Vagina (tissue), 2 donors: ENCODE data around the gene PHC2. TPM values are rescaled to one million over a fixed set of nuclear protein-coding genes. Genes with fewer than 3 reads are reported as not detected.

Experiments
- DNase-seq, 2 donors: peaks; one replicate each; pipeline ENCODE4 v3.0.0-alpha.2; 2017; ENCODE audit errors: extremely low spot score in 2 of 2
- H3K27ac ChIP-seq: fragments of 200-600 bp; sonication (generic); one replicate; pipeline ENCODE4 v1.5.1; 2019
- H3K27me3 ChIP-seq: fragments of 200-600 bp; sonication (generic); one replicate; pipeline ENCODE4 v1.5.1; 2019
- H3K36me3 ChIP-seq, 2 donors: fragments of 200-600 bp; sonication (generic); one replicate each; pipeline ENCODE4 v1.5.1; 2017 to 2019
- H3K4me1 ChIP-seq: fragments of 200-600 bp; sonication (generic); one replicate; pipeline ENCODE4 v1.5.1; 2019
- H3K4me3 ChIP-seq, 2 donors: fragments of 200-600 bp; sonication (generic); 1 replicate in 1 of 2; 2 replicates in 1 of 2; pipeline ENCODE4 v1.5.1; 2016 to 2019
- H3K9me3 ChIP-seq: fragments of 200-600 bp; sonication (generic); one replicate; pipeline ENCODE4 v1.5.1; 2019
- CTCF ChIP-seq, 3 experiments: fragments of 450-650 bp in 2 of 3; fragments of 200-600 bp in 1 of 3; sonication (generic) in 1 of 3; IDR thresholded peaks; one replicate each; pipeline ENCODE4 v1.5.1; 2017 to 2019; ENCODE audit warnings: antibody characterized with exemption in 3 of 3, mild to moderate bottlenecking in 2 of 3, moderate library complexity in 2 of 3
- POLR2A ChIP-seq, 2 donors: fragments of 450-650 bp; IDR thresholded peaks; one replicate each; pipeline ENCODE4 v1.6.1; 2017; ENCODE audit warnings: antibody characterized with exemption in 2 of 2, mild to moderate bottlenecking in 2 of 2, moderate library complexity in 2 of 2
- POLR2AphosphoS5 ChIP-seq, 2 donors: sonication (generic); formaldehyde crosslinking; IDR thresholded peaks; one replicate each; pipeline ENCODE4 v1.9.0; 2017; ENCODE audit warnings: antibody characterized with exemption in 2 of 2, mild to moderate bottlenecking in 2 of 2, low read depth in 1 of 2; ENCODE audit not compliant: insufficient read depth in 1 of 2
- intact Hi-C: fragments of 100-400 bp; cut with DNase I; formaldehyde crosslinking; loops from one replicate; pipeline ENCODE4 v1.15.1; 2023
- total RNA-seq: library from RNA; depleted of rRNA; stranded (reverse); fragments of >200 nt; gene quantifications from one replicate; pipeline ENCODE4 v1.2.3, GENCODE V29; 2016

The PHC2 gene
- total RNA-seq, 1 donor from 2014 or later: 97.2 TPM

- no peak overlapping the region for H3K4me3 ChIP-seq
- H3K36me3 ChIP-seq: peaks cover 9 to 38% of the 10 kb centered on the region in 2 donors
- intact Hi-C loops: no loop called here
- H3K27me3 ChIP-seq: no peaks in the 10 kb centered on the region
- DNase-seq: no peak
- no peaks in the 10 kb centered on the region for H3K9me3 ChIP-seq
- H3K4me1 ChIP-seq: no peaks in the 10 kb centered on the region
- no peak for TF ChIP-seq CTCF (IDR thresholded peaks at IDR 0.05)
- TF ChIP-seq POLR2A (IDR thresholded peaks at IDR 0.05): no peak
- no peak for TF ChIP-seq POLR2AphosphoS5 (IDR thresholded peaks at IDR 0.05; ENCODE audit: insufficient read depth in 1 of 2, low read depth in 1 of 2)
- no peak overlapping the region for H3K27ac ChIP-seq
Measured at GRCh38 chr1:33321178-33321577, 109.7 kb downstream of the PHC2 start.

GRCh38 chr1:33320619-33321165 lies 110.2 kb downstream of the PHC2 start, which contains the start of gene A3GALT2:
A3GALT2 (minus strand) TSS chr1:33321098; CDS start chr1:33321098, 0 bp downstream.
- DNase-seq: no peak
- TF ChIP-seq CTCF (IDR thresholded peaks at IDR 0.05) (no peak), POLR2AphosphoS5 (IDR thresholded peaks at IDR 0.05; ENCODE audit: insufficient read depth in 1 of 2, low read depth in 1 of 2) (no peak), POLR2A (IDR thresholded peaks at IDR 0.05) (no peak)
- H3K4me1 ChIP-seq: no peaks in the 10 kb centered on the region
- H3K27me3 ChIP-seq: no peaks in the 10 kb centered on the region
- intact Hi-C loops: no loop called here
- no peaks in the 10 kb centered on the region for H3K9me3 ChIP-seq
- no peak within 1 kb of the TSS for H3K27ac ChIP-seq
- peaks cover 9 to 34% of the 10 kb centered on the region in 2 donors for H3K36me3 ChIP-seq
- no peak within 1 kb of the TSS for H3K4me3 ChIP-seq

GRCh38 chr1:33319949-33320618 lies 110.8 kb downstream of the PHC2 start:
- Histone ChIP-seq H3K4me3 (no peak overlapping the region), H3K4me1 (no peaks in the 10 kb centered on the region), H3K36me3 (peaks cover 6 to 27% of the 10 kb centered on the region in 2 donors), H3K9me3 (no peaks in the 10 kb centered on the region), H3K27ac (no peak overlapping the region), H3K27me3 (no peaks in the 10 kb centered on the region)
- intact Hi-C loops: no loop called here
- TF ChIP-seq CTCF (IDR thresholded peaks at IDR 0.05): no peak
- TF ChIP-seq POLR2A (IDR thresholded peaks at IDR 0.05): no peak
- no peak for DNase-seq

GRCh38 chr1:33319186-33319948 lies 111.5 kb downstream of the PHC2 start:
- no peak overlapping the region for H3K4me3 ChIP-seq
- peaks cover 0 to 20% of the 10 kb centered on the region in 2 donors for H3K36me3 ChIP-seq
- TF ChIP-seq POLR2AphosphoS5 (IDR thresholded peaks at IDR 0.05; ENCODE audit: insufficient read depth in 1 of 2, low read depth in 1 of 2) (no peak), POLR2A (IDR thresholded peaks at IDR 0.05) (no peak), CTCF (IDR thresholded peaks at IDR 0.05) (no peak)
- H3K9me3 ChIP-seq: no peaks in the 10 kb centered on the region
- intact Hi-C loops: no loop called here
- no peak for DNase-seq
- H3K27ac ChIP-seq: no peak overlapping the region
- H3K27me3 ChIP-seq: no peaks in the 10 kb centered on the region
- H3K4me1 ChIP-seq: no peaks in the 10 kb centered on the region
